Cerebellar cortex (tissue), 1 donor: ENCODE data around the gene KATNIP.
"Not testable (repeated sequence)": the region's sequence is repeated elsewhere in the genome, so short reads cannot be mapped to it uniquely, and the experiment has no call there.

Experiments
- DNase-seq: peaks from one replicate; pipeline ENCODE4 v3.0.0-alpha.2; 2015; ENCODE audit warnings: low spot score

The KATNIP gene

GRCh38 chr16:27538528-27538927, 11.4 kb upstream of the KATNIP start:
- no peak for DNase-seq

GRCh38 chr16:27539120-27539519, 10.8 kb upstream of the KATNIP start:
- no peak for DNase-seq

- no peak for DNase-seq
Measured at GRCh38 chr16:27539636-27540035, 10.3 kb upstream of the KATNIP start.

- no peak for DNase-seq
Measured at GRCh38 chr16:27543801-27544200, 6.1 kb upstream of the KATNIP start.

- DNase-seq = no peak
Measured at GRCh38 chr16:27544671-27545070, 5.3 kb upstream of the KATNIP start.

- no peak for DNase-seq
Measured at GRCh38 chr16:27547134-27547533, 2.8 kb upstream of the KATNIP start.

- no peak for DNase-seq
Measured at GRCh38 chr16:27547851-27548250, 2.1 kb upstream of the KATNIP start.

- DNase-seq = no peak
Measured at GRCh38 chr16:27549464-27549745, 539 bp upstream of the KATNIP start.

GRCh38 chr16:27550582-27550920, 607 bp downstream of the KATNIP start:
- DNase-seq = no peak

GRCh38 chr16:27551036-27551435, 1.1 kb downstream of the KATNIP start:
- DNase-seq = no peak

- DNase-seq = no peak
Measured at GRCh38 chr16:27556471-27556870, 6.5 kb downstream of the KATNIP start.

GRCh38 chr16:27558434-27558833, 8.5 kb downstream of the KATNIP start:
- no peak for DNase-seq

GRCh38 chr16:27558932-27559331, 9.0 kb downstream of the KATNIP start:
- DNase-seq = no peak

- no peak for DNase-seq
Measured at GRCh38 chr16:27561216-27561615, 11.3 kb downstream of the KATNIP start.

- no peak for DNase-seq
Measured at GRCh38 chr16:27564224-27564623, 14.3 kb downstream of the KATNIP start.

GRCh38 chr16:27566417-27566816, 16.5 kb downstream of the KATNIP start:
- no peak for DNase-seq

GRCh38 chr16:27568077-27568476, 18.1 kb downstream of the KATNIP start:
- DNase-seq = no peak

- not testable (repeated sequence) for DNase-seq
Measured at GRCh38 chr16:27570986-27571385, 21.0 kb downstream of the KATNIP start.

GRCh38 chr16:27571433-27572326, 21.7 kb downstream of the KATNIP start:
- DNase-seq = no peak

GRCh38 chr16:27572711-27573110, 22.8 kb downstream of the KATNIP start:
- no peak for DNase-seq

- no peak for DNase-seq
Measured at GRCh38 chr16:27576729-27577128, 26.8 kb downstream of the KATNIP start.

- no peak for DNase-seq
Measured at GRCh38 chr16:27579087-27579980, 29.4 kb downstream of the KATNIP start.

- DNase-seq = no peak
Measured at GRCh38 chr16:27582883-27583282, 32.9 kb downstream of the KATNIP start.
